HL-60 (cell line): ENCODE measurements around the gene CREB3L1.
"Not testable (repeated sequence)": the region's sequence is repeated elsewhere in the genome, so short reads cannot be mapped to it uniquely, and the experiment has no call there.

ENCODE experiments used
- DNase-seq, 2 experiments: peaks; one replicate each; pipeline ENCODE4 v3.0.0-alpha.2; 2010 to 2020; ENCODE audit warnings: low read depth in 1 of 2, low spot score in 1 of 2
- H3K27ac ChIP-seq: fragments of 250-450 bp; sonication (Bioruptor Pico); replicated peaks from 2 replicates; pipeline ENCODE4 v1.5.1; 2020; ENCODE audit warnings: mild to moderate bottlenecking, moderate library complexity
- H3K27me3 ChIP-seq: fragments of 250-450 bp; sonication (Bioruptor Pico); 2 replicates; pipeline ENCODE4 v1.5.1; 2021; ENCODE audit warnings: mild to moderate bottlenecking, moderate library complexity; ENCODE audit not compliant: insufficient read depth, poor library complexity, severe bottlenecking
- H3K4me3 ChIP-seq: replicated peaks from 2 replicates; pipeline ENCODE4 v1.5.1; 2011; ENCODE audit warnings: mild to moderate bottlenecking, control low read depth, low read length; ENCODE audit not compliant: insufficient read depth
- CTCF ChIP-seq: IDR thresholded peaks from one replicate; pipeline ENCODE4 v1.5.1; 2011; ENCODE audit warnings: low read length, control low read depth, inconsistent platforms; ENCODE audit not compliant: insufficient read depth
- GABPA ChIP-seq: IDR thresholded peaks from 2 replicates; pipeline ENCODE4 v1.6.1; 2012; ENCODE audit warnings: low read depth
- POLR2AphosphoS5 ChIP-seq: IDR thresholded peaks from 2 replicates; pipeline ENCODE4 v1.6.1; 2012; ENCODE audit warnings: low read depth
- SPI1 ChIP-seq: IDR thresholded peaks from 2 replicates; pipeline ENCODE4 v1.6.1; 2012; ENCODE audit warnings: low read depth, mild to moderate bottlenecking, borderline replicate concordance
- TF ChIP-seq, protein P1 (sequence below): IDR thresholded peaks from 2 replicates; pipeline ENCODE4 v1.6.1; 2012; ENCODE audit warnings: low read depth; ENCODE audit not compliant: insufficient replicate concordance

CREB3L1 gene

DNA sequence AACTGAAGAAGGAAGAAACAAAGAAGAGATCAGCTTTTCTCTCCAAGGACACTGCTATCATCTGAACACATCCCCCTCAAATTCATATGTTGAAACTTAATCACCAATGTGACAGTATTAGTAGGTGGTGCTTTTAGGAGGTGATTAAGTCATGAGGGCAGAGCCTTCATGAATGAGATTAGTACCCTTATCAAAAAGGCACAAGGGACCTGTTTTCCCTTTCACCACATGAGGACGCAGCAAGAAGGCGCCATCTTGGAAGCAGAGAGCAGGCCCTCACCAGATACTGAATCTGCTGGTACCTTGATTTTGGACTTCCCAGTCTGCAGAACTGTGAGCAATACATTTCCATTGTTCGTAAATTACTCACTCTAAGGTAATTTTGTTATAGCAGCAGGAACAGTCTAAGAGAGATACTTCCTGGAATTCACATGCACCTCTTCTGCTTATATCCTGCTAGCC lies 20.9 kb upstream of the CREB3L1 start:
- Histone ChIP-seq H3K4me3 (no peak overlapping the region), H3K27me3 (no peaks in the 10 kb centered on the region), H3K27ac (no peak overlapping the region)
- TF ChIP-seq CTCF (no peak), GABPA (no peak), SPI1 (no peak), POLR2AphosphoS5 (no peak)
- TF ChIP-seq, protein P1, sequence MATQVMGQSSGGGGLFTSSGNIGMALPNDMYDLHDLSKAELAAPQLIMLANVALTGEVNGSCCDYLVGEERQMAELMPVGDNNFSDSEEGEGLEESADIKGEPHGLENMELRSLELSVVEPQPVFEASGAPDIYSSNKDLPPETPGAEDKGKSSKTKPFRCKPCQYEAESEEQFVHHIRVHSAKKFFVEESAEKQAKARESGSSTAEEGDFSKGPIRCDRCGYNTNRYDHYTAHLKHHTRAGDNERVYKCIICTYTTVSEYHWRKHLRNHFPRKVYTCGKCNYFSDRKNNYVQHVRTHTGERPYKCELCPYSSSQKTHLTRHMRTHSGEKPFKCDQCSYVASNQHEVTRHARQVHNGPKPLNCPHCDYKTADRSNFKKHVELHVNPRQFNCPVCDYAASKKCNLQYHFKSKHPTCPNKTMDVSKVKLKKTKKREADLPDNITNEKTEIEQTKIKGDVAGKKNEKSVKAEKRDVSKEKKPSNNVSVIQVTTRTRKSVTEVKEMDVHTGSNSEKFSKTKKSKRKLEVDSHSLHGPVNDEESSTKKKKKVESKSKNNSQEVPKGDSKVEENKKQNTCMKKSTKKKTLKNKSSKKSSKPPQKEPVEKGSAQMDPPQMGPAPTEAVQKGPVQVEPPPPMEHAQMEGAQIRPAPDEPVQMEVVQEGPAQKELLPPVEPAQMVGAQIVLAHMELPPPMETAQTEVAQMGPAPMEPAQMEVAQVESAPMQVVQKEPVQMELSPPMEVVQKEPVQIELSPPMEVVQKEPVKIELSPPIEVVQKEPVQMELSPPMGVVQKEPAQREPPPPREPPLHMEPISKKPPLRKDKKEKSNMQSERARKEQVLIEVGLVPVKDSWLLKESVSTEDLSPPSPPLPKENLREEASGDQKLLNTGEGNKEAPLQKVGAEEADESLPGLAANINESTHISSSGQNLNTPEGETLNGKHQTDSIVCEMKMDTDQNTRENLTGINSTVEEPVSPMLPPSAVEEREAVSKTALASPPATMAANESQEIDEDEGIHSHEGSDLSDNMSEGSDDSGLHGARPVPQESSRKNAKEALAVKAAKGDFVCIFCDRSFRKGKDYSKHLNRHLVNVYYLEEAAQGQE, result no peak
- no peak for DNase-seq

GRCh38 chr11:46259347-46259746 lies 18.1 kb upstream of the CREB3L1 start:
- H3K27me3 ChIP-seq, H3K27ac ChIP-seq, H3K4me3 ChIP-seq, DNase-seq: not testable (repeated sequence)

- H3K27ac ChIP-seq, result no peak overlapping the region
These were observed 17.4 kb upstream of the CREB3L1 start for GRCh38 chr11:46259971-46260560.

More at GRCh38 chr11:46259971-46260560, 17.4 kb upstream of the CREB3L1 start:
- Histone ChIP-seq H3K4me3 (no peak overlapping the region), H3K27me3 (no peaks in the 10 kb centered on the region)
- no peak for TF ChIP-seq CTCF
- TF ChIP-seq POLR2AphosphoS5, result no peak
- TF ChIP-seq GABPA, result no peak
- TF ChIP-seq, protein P1, result no peak
- no peak for TF ChIP-seq SPI1
- no peak for DNase-seq
